Psoas muscle (tissue), 8 donors: ENCODE data around the gene SETDB1. TPM values are rescaled to one million over a fixed set of nuclear protein-coding genes. Genes with fewer than 3 reads are reported as not detected.
A peak's percentile ranks its signal among the peaks of the same experiment; 100 is the strongest.

Source experiments
- ATAC-seq, 4 donors: fragments of 200-7000 bp; cut with Tn5 transposase; one replicate each; pipeline ENCODE4 v1.9.1; 2020; ENCODE audit warnings: moderate library complexity in 3 of 4, mild to moderate bottlenecking in 2 of 4
- DNase-seq, 2 donors: peaks; one replicate each; pipeline ENCODE4 v3.0.0-alpha.2; 2020
- H3K27ac ChIP-seq: fragments of 200-600 bp; one replicate; pipeline ENCODE4 v1.8.0; 2022
- H3K27me3 ChIP-seq, 3 donors: fragments of 200-600 bp in 1 of 3; one replicate each; pipeline versions ENCODE4 v1.6.1 to v1.8.0; 2013 to 2022; ENCODE audit warnings: low read length in 2 of 3, mild to moderate bottlenecking in 2 of 3, moderate library complexity in 1 of 3; ENCODE audit not compliant: insufficient read depth in 3 of 3
- H3K36me3 ChIP-seq, 2 donors: fragments of 200-600 bp in 1 of 2; one replicate each; pipeline versions ENCODE4 v1.6.1 to v1.8.0; 2013 to 2022; ENCODE audit warnings: low read depth in 1 of 2, mild to moderate bottlenecking in 1 of 2, moderate library complexity in 1 of 2; ENCODE audit not compliant: insufficient read depth in 1 of 2
- H3K4me1 ChIP-seq: fragments of 200-600 bp; one replicate; pipeline ENCODE4 v1.8.0; 2022
- H3K4me3 ChIP-seq: fragments of 200-600 bp; one replicate; pipeline ENCODE4 v1.8.0; 2022; ENCODE audit warnings: mild to moderate bottlenecking
- H3K9me3 ChIP-seq: fragments of 200-600 bp; one replicate; pipeline ENCODE4 v1.8.0; 2022
- CTCF ChIP-seq: fragments of 200-600 bp; IDR thresholded peaks from one replicate; pipeline ENCODE4 v1.8.0; 2022; ENCODE audit warnings: antibody characterized with exemption
- WGBS, 3 donors: extraction: QIAGEN DNeasy Blood & Tissue Kit; methylation state at CpG; one replicate each; pipeline versions ENCODE4 v1.1.6 to v1.1.7; 2013; 5-methylcytosine and 5-hydroxymethylcytosine counted together
- intact Hi-C, 2 donors: fragments of 100-400 bp; cut with DNase I; formaldehyde crosslinking; loops; one replicate each; pipeline versions ENCODE4 v1.11.0 to v1.14.2; 2022
- polyA plus RNA-seq, 3 donors: library from polyadenylated mRNA; stranded (reverse); fragments of 200-250 nt; gene quantifications; one replicate each; pipeline ENCODE4 v1.2.3, GENCODE V29; 2013
- total RNA-seq, 4 donors: library from RNA; stranded (reverse); fragmentation: NEBNext Ultra II Directional in 2 of 4; extraction: Animal tissue kit (Norgen Biotek cat#: 25700) in 2 of 4; gene quantifications; one replicate each; pipeline versions ENCODE4 v1.2.1 to v1.2.4, GENCODE V29; 2021 to 2023
- donor health status: healthy with polysubstance abuse.
- donor health status: DM: no; HTN: no; CAD: no; lungs with moderate emphysema.
- donor health status: Bipolar disorder and iron deficiency.
- donor health status: healthy.
- donor health status: DM: yes; HTN: yes; CAD: no.
- donor health status: DM: no; HTN: no; CAD: no.
- donor health status: DM: no; HTN: no; CAD: no.
- donor health status: DM: yes; HTN: yes; CAD: no.

The SETDB1 gene
- total and polyA plus RNA-seq, 7 donors, result 12.8 to 27.1 (median 19.4) TPM

- no peak for DNase-seq
- no peak overlapping the region for H3K27ac ChIP-seq
- H3K9me3 ChIP-seq, result no peaks in the 10 kb centered on the region
- TF ChIP-seq CTCF, result no peak
- peak in 1 of 4 donors; percentile 24 for ATAC-seq
- intact Hi-C loops, result no loop called here
- H3K27me3 ChIP-seq, result no peaks in the 10 kb centered on the region
- no peak overlapping the region for H3K4me3 ChIP-seq
- H3K36me3 ChIP-seq, result peaks cover 19 to 100% of the 10 kb centered on the region in 2 donors
- H3K4me1 ChIP-seq, result no peaks in the 10 kb centered on the region
- 74 to 86% (median 79%) methylated on average over 10 of the region's 10 CpGs for WGBS, 3 donors
Observed at GRCh38 chr1:150963321-150964163, 37.4 kb downstream of the SETDB1 start.

- no peak overlapping the region for H3K4me3 ChIP-seq
- no peak overlapping the region for H3K27ac ChIP-seq
- H3K36me3 ChIP-seq, result peaks cover 19 to 100% of the 10 kb centered on the region in 2 donors
- ATAC-seq, result no peak
- H3K4me1 ChIP-seq, result no peaks in the 10 kb centered on the region
- no peaks in the 10 kb centered on the region for H3K27me3 ChIP-seq
- WGBS, 3 donors, result 69 to 78% (median 72%) methylated on average over 5 of the region's 5 CpGs
- no peaks in the 10 kb centered on the region for H3K9me3 ChIP-seq
- no peak for DNase-seq
- TF ChIP-seq CTCF, result no peak
- intact Hi-C loops, result no loop called here
Observed at GRCh38 chr1:150964164-150964489, 38.0 kb downstream of the SETDB1 start.

- Histone ChIP-seq H3K4me3 (no peak overlapping the region), H3K27ac (no peak overlapping the region), H3K27me3 (no peaks in the 10 kb centered on the region), H3K36me3 (peaks cover 13 to 86% of the 10 kb centered on the region in 2 donors), H3K9me3 (no peaks in the 10 kb centered on the region), H3K4me1 (peaks cover 7% of the 10 kb centered on the region)
- WGBS, 3 donors, result 85 to 90% (median 89%) methylated on average over 4 of the region's 4 CpGs
- intact Hi-C loops, result no loop called here
- no peak for DNase-seq
- no peak for TF ChIP-seq CTCF
- ATAC-seq, result no peak
Observed at GRCh38 chr1:150965605-150966004, 39.4 kb downstream of the SETDB1 start.

- no peak for DNase-seq
- no peak for TF ChIP-seq CTCF
- Histone ChIP-seq H3K9me3 (no peaks in the 10 kb centered on the region), H3K4me3 (no peak overlapping the region), H3K4me1 (peaks cover 11% of the 10 kb centered on the region), H3K27me3 (no peaks in the 10 kb centered on the region), H3K36me3 (peaks cover 10 to 82% of the 10 kb centered on the region in 2 donors), H3K27ac (no peak overlapping the region)
- intact Hi-C loops, result no loop called here
- WGBS, 3 donors, result 62 to 77% (median 66%) methylated on average over 6 of the region's 6 CpGs
- ATAC-seq, result no peak
Observed at GRCh38 chr1:150966011-150966410, 39.8 kb downstream of the SETDB1 start.

- no peak for DNase-seq
- TF ChIP-seq CTCF, result no peak
- H3K27ac ChIP-seq, result no peak overlapping the region
- WGBS, 3 donors, result 95 to 97% (median 97%) methylated on average over 13 of the region's 13 CpGs
- ATAC-seq, result no peak
- peaks cover 29% of the 10 kb centered on the region for H3K4me1 ChIP-seq
- H3K4me3 ChIP-seq, result no peak overlapping the region
- intact Hi-C loops, result no loop called here
- peaks cover 9 to 63% of the 10 kb centered on the region in 2 donors for H3K36me3 ChIP-seq
- no peaks in the 10 kb centered on the region for H3K9me3 ChIP-seq
- H3K27me3 ChIP-seq, result no peaks in the 10 kb centered on the region
Observed at GRCh38 chr1:150967936-150968335, 41.8 kb downstream of the SETDB1 start.
